Measurements from ENCODE around the gene ASPG. TPM values are rescaled to one million over a fixed set of nuclear protein-coding genes. Genes with fewer than 3 reads are reported as not detected.

Gene ASPG
- total RNA-seq, 1 donor from 2014 or later: 1.2 TPM

DNA sequence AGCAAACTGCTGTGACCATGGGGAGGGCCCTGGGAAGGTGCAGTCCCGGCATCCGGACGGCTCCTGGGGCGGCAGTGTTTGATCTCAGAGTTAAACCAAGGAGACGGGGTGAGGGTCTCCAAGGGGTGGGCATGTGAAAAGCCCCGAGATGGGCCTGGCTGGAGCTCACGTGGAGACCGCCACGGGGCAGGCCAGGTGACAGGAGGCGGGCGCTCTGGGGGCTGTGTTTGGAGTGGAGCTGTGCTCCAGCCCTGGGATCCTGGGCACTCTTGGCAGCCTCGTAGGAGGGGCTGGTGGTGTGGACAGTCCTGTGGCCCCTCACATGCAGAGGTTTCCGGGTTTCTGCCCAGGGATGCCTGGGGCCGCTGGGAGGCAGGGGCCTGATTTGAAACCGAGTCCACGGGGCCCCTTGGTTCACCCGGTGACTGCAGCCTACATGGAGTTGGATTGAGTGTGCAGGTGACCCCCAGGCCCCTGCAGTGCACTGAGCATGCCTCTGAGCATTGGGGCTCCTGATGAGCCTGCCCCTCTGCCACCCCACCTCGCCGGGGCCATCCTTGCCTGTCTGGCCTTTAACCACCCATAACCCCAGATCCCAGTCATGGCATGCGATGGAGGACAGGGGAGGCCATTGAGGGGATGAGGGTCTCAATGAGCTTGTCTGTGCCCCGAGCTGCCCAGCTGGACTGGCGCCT is 61.3 kb downstream of the ASPG start:
- Mint-ChIP-seq H3K36me3 (no peaks in the 10 kb centered on the region), H3K9me3 (no peaks in the 10 kb centered on the region), H3K27ac (no peak overlapping the region), H3K27me3 (ENCODE audit: insufficient read depth, low read depth) (peaks cover 7% of the 10 kb centered on the region), H3K4me1 (peaks cover 25% of the 10 kb centered on the region), H3K4me3 (no peak overlapping the region)
- Histone ChIP-seq H3K4me1 (peaks cover 41% of the 10 kb centered on the region), H3K4me3 (no peak overlapping the region), H3F3A (ENCODE audit: low read depth) (peaks cover 20% of the 10 kb centered on the region), H3K4me2 (no peak overlapping the region), H3K9me3 (ENCODE audit: low read depth) (no peaks in the 10 kb centered on the region), H3K9ac (no peak overlapping the region), H2AFZ (replicated peaks) (no peak overlapping the region), H4K20me1 (ENCODE audit: low read depth) (peaks cover 81% of the 10 kb centered on the region), H3K27ac (no peak overlapping the region), H3K27me3 (no peaks in the 10 kb centered on the region), H3K36me3 (no peaks in the 10 kb centered on the region), H3K79me2 (ENCODE audit: low read depth) (peaks cover 86% of the 10 kb centered on the region)
- TF ChIP-seq EZH2 (IDR thresholded peaks at IDR 0.05) (no peak), EZH2phosphoT487 (IDR thresholded peaks at IDR 0.05) (no peak)
- TF ChIP-seq, protein P1, sequence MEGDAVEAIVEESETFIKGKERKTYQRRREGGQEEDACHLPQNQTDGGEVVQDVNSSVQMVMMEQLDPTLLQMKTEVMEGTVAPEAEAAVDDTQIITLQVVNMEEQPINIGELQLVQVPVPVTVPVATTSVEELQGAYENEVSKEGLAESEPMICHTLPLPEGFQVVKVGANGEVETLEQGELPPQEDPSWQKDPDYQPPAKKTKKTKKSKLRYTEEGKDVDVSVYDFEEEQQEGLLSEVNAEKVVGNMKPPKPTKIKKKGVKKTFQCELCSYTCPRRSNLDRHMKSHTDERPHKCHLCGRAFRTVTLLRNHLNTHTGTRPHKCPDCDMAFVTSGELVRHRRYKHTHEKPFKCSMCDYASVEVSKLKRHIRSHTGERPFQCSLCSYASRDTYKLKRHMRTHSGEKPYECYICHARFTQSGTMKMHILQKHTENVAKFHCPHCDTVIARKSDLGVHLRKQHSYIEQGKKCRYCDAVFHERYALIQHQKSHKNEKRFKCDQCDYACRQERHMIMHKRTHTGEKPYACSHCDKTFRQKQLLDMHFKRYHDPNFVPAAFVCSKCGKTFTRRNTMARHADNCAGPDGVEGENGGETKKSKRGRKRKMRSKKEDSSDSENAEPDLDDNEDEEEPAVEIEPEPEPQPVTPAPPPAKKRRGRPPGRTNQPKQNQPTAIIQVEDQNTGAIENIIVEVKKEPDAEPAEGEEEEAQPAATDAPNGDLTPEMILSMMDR (IDR thresholded peaks at IDR 0.05): no peak
- no peak for DNase-seq (ENCODE audit: low spot score)

DNA sequence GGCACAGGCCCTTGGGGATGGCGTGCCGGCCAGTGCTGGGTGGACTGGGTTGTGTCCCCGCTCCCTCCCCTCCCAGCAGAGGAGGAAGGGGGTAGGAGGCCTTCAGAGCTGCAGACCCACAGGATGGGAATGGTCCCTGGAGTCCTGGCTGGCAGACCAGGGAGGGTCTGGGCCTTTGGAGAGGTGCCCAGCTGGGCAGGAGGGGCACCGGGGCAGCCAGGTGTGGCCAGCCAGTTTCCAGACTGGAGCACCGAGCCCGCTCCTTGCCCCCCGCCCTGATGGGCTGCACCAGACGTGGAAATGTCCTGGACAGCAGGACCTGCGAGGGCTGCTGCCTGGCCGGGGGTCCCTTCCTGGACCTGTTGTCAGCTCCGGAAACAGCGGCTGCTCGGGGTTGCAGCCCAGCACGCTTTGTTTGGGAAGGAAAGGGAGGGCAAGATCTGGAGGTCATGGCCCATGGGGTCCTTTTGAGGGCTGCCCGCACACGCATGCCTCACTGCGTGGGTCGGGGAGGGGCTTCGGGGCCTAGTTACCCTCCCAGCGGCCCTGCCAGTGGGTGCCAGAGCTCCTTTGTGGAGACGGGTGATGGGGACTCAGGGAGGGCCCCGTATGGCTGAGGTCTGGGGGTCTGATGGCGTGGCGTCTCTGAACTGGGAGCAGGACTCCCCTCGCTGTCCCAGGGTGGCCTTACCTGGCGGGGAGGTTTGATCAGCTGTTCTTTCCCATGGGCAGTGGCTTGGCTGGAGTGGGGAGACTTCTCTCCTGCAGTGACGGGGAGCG is 62.0 kb downstream of the ASPG start:
- Mint-ChIP-seq H3K4me3 (peak overlapping the region; percentile 69), H3K9me3 (no peaks in the 10 kb centered on the region), H3K4me1 (peaks cover 26% of the 10 kb centered on the region), H3K27me3 (ENCODE audit: insufficient read depth, low read depth) (peaks cover 8% of the 10 kb centered on the region), H3K36me3 (no peaks in the 10 kb centered on the region), H3K27ac (no peak overlapping the region)
- Histone ChIP-seq H4K20me1 (ENCODE audit: low read depth) (peaks cover 76% of the 10 kb centered on the region), H3K27me3 (no peaks in the 10 kb centered on the region), H3K9me3 (ENCODE audit: low read depth) (no peaks in the 10 kb centered on the region), H3K9ac (no peak overlapping the region), H3F3A (ENCODE audit: low read depth) (peaks cover 20% of the 10 kb centered on the region), H3K4me2 (peak overlapping the region; percentile 70), H3K79me2 (ENCODE audit: low read depth) (peaks cover 79% of the 10 kb centered on the region), H3K27ac (no peak overlapping the region), H3K36me3 (no peaks in the 10 kb centered on the region), H3K4me1 (peaks cover 41% of the 10 kb centered on the region), H2AFZ (replicated peaks) (no peak overlapping the region), H3K4me3 (no peak overlapping the region)
- DNase-seq (ENCODE audit: low spot score): no peak
- TF ChIP-seq EZH2 (IDR thresholded peaks at IDR 0.05) (no peak), EZH2phosphoT487 (IDR thresholded peaks at IDR 0.05) (no peak)
- TF ChIP-seq, protein P1 (IDR thresholded peaks at IDR 0.05): no peak

DNA sequence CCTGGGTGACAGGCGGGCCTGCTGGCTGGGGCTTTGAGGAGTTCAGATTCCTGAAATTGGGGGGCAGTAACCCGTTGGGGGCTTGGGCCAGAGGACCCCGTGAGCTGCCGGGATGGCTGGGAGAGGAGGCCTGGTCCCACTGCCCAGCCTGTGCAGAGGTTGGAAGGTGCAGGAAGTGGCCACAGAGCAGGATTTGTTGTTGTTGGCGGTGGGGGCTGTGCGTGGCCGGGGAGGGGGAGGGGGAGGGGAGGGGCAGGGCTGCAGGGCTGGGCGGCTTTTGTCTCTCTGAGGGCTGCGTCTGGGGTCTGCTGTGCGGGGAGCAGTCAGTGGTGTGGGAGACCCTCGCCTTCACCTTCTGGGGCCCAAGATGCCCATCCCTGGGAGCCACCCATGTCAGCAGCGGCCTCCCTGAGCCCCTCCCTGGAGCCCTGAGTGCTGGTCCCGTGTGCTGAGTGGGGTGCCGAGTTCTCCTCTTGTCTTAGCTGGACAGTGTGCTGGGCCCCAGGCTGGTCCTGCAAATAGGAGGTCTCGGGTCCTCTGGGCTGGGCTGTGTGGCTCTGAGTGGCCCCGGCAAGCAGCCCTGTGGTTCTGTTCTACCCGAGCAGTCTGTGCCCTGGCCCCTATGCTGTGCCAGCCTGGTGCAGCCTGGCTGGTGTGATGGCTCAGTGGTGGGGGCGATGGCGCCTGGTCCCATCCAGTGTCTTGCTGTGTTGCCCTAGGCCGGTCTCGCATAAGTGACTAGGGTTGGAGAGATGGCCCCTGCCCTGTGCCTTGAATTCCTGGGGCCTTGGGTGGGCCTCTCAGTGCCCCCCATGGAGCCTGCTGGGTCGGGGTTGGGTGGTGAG is 63.2 kb downstream of the ASPG start:
- peaks cover 41% of the 10 kb centered on the region for H3K4me1 ChIP-seq
- H3K4me3 Mint-ChIP-seq: peak overlapping the region; percentile 69
- no peaks in the 10 kb centered on the region for H3K9me3 Mint-ChIP-seq
- peaks cover 65% of the 10 kb centered on the region for H4K20me1 ChIP-seq (ENCODE audit: low read depth)
- peaks cover 8% of the 10 kb centered on the region for H3K27me3 Mint-ChIP-seq (ENCODE audit: insufficient read depth, low read depth)
- H3K36me3 ChIP-seq: no peaks in the 10 kb centered on the region
- peak overlapping the region; percentile 69 for H3K27ac Mint-ChIP-seq
- peaks cover 20% of the 10 kb centered on the region for H3F3A ChIP-seq (ENCODE audit: low read depth)
- peaks cover 67% of the 10 kb centered on the region for H3K79me2 ChIP-seq (ENCODE audit: low read depth)
- no peak overlapping the region for H3K4me3 ChIP-seq
- no peak for DNase-seq (ENCODE audit: low spot score)
- H3K4me2 ChIP-seq: peak overlapping the region; percentile 70
- no peaks in the 10 kb centered on the region for H3K27me3 ChIP-seq
- H3K9me3 ChIP-seq (ENCODE audit: low read depth): no peaks in the 10 kb centered on the region
- H2AFZ ChIP-seq (replicated peaks): no peak overlapping the region
- no peaks in the 10 kb centered on the region for H3K36me3 Mint-ChIP-seq
- H3K27ac ChIP-seq: peak overlapping the region; percentile 53
- no peak overlapping the region for H3K9ac ChIP-seq
- peaks cover 26% of the 10 kb centered on the region for H3K4me1 Mint-ChIP-seq
- TF ChIP-seq, protein P1 (IDR thresholded peaks at IDR 0.05): no peak
- no peak for TF ChIP-seq EZH2phosphoT487 (IDR thresholded peaks at IDR 0.05)
- TF ChIP-seq EZH2 (IDR thresholded peaks at IDR 0.05): no peak

Data from neural progenitor cell (in vitro differentiated cells).